ENCODE data around the gene ANKRD29. TPM values are rescaled to one million over a fixed set of nuclear protein-coding genes. Genes with fewer than 3 reads are reported as not detected.
"Not testable (repeated sequence)": the region's sequence is repeated elsewhere in the genome, so short reads cannot be mapped to it uniquely, and the experiment has no call there.

The ANKRD29 gene
- total RNA-seq, 1 donor from 2014 or later, result 0.50 TPM

- Mint-ChIP-seq H3K27me3 (ENCODE audit: low read depth) (no peaks in the 10 kb centered on the region), H3K9me3 (ENCODE audit: low read depth) (no peaks in the 10 kb centered on the region), H3K27ac (ENCODE audit: unreplicated experiment) (no peak overlapping the region), H3K36me3 (ENCODE audit: low read depth) (peaks cover 41% of the 10 kb centered on the region), H3K4me1 (ENCODE audit: low read depth) (no peaks in the 10 kb centered on the region), H3K4me3 (ENCODE audit: unreplicated experiment) (no peak overlapping the region)
- no peak for TF ChIP-seq CTCF (IDR thresholded peaks at IDR 0.05)
- no peak for DNase-seq (ENCODE audit: low spot score)
Measured at GRCh38 chr18:23563377-23564043, 99.2 kb downstream of the ANKRD29 start.

GRCh38 chr18:23560186-23560585 is 102.5 kb downstream of the ANKRD29 start:
- Mint-ChIP-seq H3K27me3 (ENCODE audit: low read depth) (no peaks in the 10 kb centered on the region), H3K9me3 (ENCODE audit: low read depth) (no peaks in the 10 kb centered on the region), H3K36me3 (ENCODE audit: low read depth) (peaks cover 43% of the 10 kb centered on the region), H3K27ac (ENCODE audit: unreplicated experiment) (no peak overlapping the region), H3K4me1 (ENCODE audit: low read depth) (no peaks in the 10 kb centered on the region), H3K4me3 (ENCODE audit: unreplicated experiment) (no peak overlapping the region)
- TF ChIP-seq CTCF (IDR thresholded peaks at IDR 0.05), result no peak
- DNase-seq (ENCODE audit: low spot score), result no peak

GRCh38 chr18:23557511-23557910 is 105.2 kb downstream of the ANKRD29 start:
- peaks cover 41% of the 10 kb centered on the region for H3K36me3 Mint-ChIP-seq (ENCODE audit: low read depth)
- H3K27me3 Mint-ChIP-seq (ENCODE audit: low read depth); H3K4me3 Mint-ChIP-seq (ENCODE audit: unreplicated experiment); DNase-seq (ENCODE audit: low spot score); H3K9me3 Mint-ChIP-seq (ENCODE audit: low read depth); H3K27ac Mint-ChIP-seq (ENCODE audit: unreplicated experiment); H3K4me1 Mint-ChIP-seq (ENCODE audit: low read depth): not testable (repeated sequence)

- no peak for DNase-seq (ENCODE audit: low spot score)
- H3K36me3 Mint-ChIP-seq (ENCODE audit: low read depth), result peaks cover 45% of the 10 kb centered on the region
- H3K9me3 Mint-ChIP-seq (ENCODE audit: low read depth), result no peaks in the 10 kb centered on the region
- H3K4me1 Mint-ChIP-seq (ENCODE audit: low read depth), result no peaks in the 10 kb centered on the region
- no peak for TF ChIP-seq CTCF (IDR thresholded peaks at IDR 0.05)
- no peak overlapping the region for H3K27ac Mint-ChIP-seq (ENCODE audit: unreplicated experiment)
- no peaks in the 10 kb centered on the region for H3K27me3 Mint-ChIP-seq (ENCODE audit: low read depth)
- no peak overlapping the region for H3K4me3 Mint-ChIP-seq (ENCODE audit: unreplicated experiment)
Measured at GRCh38 chr18:23556145-23556780, 106.4 kb downstream of the ANKRD29 start.

GRCh38 chr18:23553887-23554286 is 108.8 kb downstream of the ANKRD29 start:
- Mint-ChIP-seq H3K9me3 (ENCODE audit: low read depth) (no peaks in the 10 kb centered on the region), H3K27ac (ENCODE audit: unreplicated experiment) (no peak overlapping the region), H3K27me3 (ENCODE audit: low read depth) (no peaks in the 10 kb centered on the region), H3K4me3 (ENCODE audit: unreplicated experiment) (no peak overlapping the region), H3K36me3 (ENCODE audit: low read depth) (peaks cover 37% of the 10 kb centered on the region), H3K4me1 (ENCODE audit: low read depth) (no peaks in the 10 kb centered on the region)
- no peak for TF ChIP-seq CTCF (IDR thresholded peaks at IDR 0.05)
- no peak for DNase-seq (ENCODE audit: low spot score)

- Mint-ChIP-seq H3K27ac (ENCODE audit: unreplicated experiment) (no peak overlapping the region), H3K27me3 (ENCODE audit: low read depth) (no peaks in the 10 kb centered on the region), H3K4me3 (ENCODE audit: unreplicated experiment) (no peak overlapping the region), H3K4me1 (ENCODE audit: low read depth) (peaks cover 4% of the 10 kb centered on the region), H3K9me3 (ENCODE audit: low read depth) (no peaks in the 10 kb centered on the region), H3K36me3 (ENCODE audit: low read depth) (peaks cover 33% of the 10 kb centered on the region)
- no peak for DNase-seq (ENCODE audit: low spot score)
- TF ChIP-seq CTCF (IDR thresholded peaks at IDR 0.05), result no peak
Measured at GRCh38 chr18:23552505-23552904, 110.2 kb downstream of the ANKRD29 start.

All from chondrocyte (in vitro differentiated cells).